GM12864 (cell line): ENCODE measurements around the gene CPVL.

Source experiments
- DNase-seq: peaks from one replicate; pipeline ENCODE4 v3.0.0-alpha.2; 2011; ENCODE audit warnings: low read depth
- H3K4me3 ChIP-seq: 2 replicates; pipeline ENCODE4 v1.5.1; 2011; ENCODE audit warnings: mild to moderate bottlenecking, low read depth, low read length, control low read depth
- TF ChIP-seq, protein P1 (sequence below): IDR thresholded peaks from 2 replicates; pipeline ENCODE4 v1.5.1; 2011; ENCODE audit warnings: low read depth, mild to moderate bottlenecking, moderate library complexity, low read length, control low read depth, inconsistent platforms; ENCODE audit errors: missing control alignments

The CPVL gene

DNA sequence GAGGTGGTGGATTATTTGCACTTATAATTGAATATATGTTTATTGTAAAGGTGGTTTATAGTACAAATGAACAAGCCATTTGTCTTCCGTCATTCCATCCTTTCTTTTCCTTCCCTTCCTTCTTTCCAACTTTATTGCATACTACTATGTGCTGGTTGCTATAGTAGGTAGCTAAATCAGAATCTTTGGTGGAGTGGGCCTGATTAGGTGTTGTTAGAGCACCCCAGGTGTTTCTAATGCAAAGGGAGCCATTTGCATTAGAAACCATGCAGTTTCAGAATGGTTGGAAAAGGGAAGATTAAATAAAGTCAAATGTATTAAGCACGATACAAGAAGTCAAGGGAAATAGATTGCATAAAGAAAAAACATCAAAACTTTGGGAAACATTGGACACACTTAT, 99.4 kb downstream of the CPVL start:
- DNase-seq = no peak
- TF ChIP-seq, protein P1, sequence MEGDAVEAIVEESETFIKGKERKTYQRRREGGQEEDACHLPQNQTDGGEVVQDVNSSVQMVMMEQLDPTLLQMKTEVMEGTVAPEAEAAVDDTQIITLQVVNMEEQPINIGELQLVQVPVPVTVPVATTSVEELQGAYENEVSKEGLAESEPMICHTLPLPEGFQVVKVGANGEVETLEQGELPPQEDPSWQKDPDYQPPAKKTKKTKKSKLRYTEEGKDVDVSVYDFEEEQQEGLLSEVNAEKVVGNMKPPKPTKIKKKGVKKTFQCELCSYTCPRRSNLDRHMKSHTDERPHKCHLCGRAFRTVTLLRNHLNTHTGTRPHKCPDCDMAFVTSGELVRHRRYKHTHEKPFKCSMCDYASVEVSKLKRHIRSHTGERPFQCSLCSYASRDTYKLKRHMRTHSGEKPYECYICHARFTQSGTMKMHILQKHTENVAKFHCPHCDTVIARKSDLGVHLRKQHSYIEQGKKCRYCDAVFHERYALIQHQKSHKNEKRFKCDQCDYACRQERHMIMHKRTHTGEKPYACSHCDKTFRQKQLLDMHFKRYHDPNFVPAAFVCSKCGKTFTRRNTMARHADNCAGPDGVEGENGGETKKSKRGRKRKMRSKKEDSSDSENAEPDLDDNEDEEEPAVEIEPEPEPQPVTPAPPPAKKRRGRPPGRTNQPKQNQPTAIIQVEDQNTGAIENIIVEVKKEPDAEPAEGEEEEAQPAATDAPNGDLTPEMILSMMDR = no peak

DNA sequence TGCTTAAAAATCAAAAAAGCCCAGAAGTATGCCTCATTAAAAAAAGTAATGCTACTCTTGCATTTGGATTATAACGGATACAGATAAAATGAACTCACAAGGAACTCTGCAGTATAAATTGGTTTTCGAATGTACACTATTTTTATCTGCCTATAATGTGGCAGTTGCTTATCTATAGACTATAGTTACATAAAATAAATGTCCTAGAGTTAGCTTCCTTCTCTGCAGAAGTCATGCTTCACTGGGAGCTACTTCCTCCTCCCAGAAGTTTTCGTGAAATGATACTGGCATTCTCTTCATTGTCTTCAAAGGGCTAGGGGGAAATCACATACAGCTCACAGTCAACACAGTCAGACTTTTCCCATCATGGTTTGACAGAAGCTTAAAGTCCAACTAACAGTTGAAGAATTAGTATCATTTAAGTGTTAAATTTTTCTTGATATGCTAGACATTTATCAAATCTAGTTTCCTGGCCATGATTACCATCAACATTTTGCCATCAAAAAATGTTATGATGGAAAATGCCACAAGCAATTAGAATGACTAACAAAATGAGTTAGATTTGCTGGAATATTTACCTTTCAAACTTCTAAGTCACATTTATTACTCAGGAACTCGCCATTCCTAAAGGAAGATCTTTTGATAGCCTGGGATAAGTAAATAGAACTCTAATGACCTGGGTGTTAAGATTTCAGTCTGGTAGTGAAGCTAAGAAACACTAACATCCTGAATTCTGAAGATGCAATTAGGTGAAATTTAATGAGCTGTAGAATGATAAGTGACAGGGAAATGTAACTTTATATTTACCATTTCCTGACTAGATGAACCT, 100.9 kb downstream of the CPVL start:
- DNase-seq = no peak
- TF ChIP-seq, protein P1 = no peak

More for the DNA sequence above, 99.4 kb downstream of the CPVL start:
- H3K4me3 ChIP-seq = no peak overlapping the region

DNA sequence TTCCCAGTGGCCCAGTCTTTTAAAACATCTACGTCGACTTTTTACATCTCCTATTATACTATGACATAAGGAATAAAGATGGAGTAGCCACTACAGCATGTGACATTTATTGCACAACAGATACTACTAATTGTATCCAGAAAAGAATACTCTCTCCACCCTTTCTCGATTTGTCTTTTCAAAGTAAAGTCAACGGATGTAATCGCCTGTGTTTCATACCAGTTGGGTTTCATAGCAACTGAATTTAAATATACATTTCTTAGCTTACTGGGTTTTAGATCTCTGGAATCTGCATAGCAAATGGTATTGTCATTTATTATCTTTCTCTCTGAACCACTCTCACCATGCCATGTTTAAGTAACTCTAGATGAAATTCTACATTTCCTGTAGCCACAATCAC, 101.8 kb downstream of the CPVL start:
- no peak for DNase-seq
- TF ChIP-seq, protein P1 = no peak
- no peak overlapping the region for H3K4me3 ChIP-seq

More for the DNA sequence above, 100.9 kb downstream of the CPVL start:
- no peak overlapping the region for H3K4me3 ChIP-seq

DNA sequence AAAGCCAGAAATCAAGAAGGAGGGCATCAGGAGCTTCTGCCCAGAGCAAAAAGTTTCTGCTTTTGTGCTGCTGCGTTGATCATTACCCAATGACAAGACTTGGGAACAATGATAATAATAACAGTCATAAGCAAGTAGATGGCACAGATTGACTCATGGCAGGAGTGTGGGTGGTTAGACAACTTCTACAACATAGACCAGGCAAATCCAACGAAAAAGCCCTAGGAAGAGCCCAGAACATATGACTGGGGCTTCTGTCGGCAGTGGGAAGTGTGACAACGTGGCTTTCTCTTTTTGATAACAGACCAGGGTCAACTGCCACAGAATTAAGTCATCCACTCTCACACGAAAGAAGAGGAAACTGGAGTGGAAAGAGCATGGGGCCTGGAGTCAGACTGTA, 102.8 kb downstream of the CPVL start:
- no peak overlapping the region for H3K4me3 ChIP-seq
- TF ChIP-seq, protein P1 = no peak
- DNase-seq = no peak

DNA sequence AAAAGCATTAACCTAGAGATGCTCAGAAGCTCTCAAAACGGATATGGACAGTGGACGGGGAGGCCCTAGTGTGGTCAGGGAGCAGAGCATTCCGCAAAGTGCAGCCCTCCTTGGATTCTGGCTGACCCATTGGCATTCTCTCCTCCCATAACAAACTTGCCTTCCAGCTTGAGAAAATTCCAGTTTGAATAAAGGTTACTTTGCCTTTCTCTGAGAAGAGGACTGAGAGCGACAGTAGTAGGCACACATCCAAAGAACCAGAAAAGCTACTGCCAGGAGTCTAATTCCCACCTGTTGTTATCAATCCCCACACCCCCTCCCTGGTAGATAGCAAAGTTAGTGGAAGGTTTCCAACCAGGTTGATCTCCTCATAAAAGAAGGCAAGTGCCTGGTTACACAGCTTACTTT, 103.5 kb downstream of the CPVL start:
- TF ChIP-seq, protein P1 = no peak
- H3K4me3 ChIP-seq = no peak overlapping the region
- no peak for DNase-seq

DNA sequence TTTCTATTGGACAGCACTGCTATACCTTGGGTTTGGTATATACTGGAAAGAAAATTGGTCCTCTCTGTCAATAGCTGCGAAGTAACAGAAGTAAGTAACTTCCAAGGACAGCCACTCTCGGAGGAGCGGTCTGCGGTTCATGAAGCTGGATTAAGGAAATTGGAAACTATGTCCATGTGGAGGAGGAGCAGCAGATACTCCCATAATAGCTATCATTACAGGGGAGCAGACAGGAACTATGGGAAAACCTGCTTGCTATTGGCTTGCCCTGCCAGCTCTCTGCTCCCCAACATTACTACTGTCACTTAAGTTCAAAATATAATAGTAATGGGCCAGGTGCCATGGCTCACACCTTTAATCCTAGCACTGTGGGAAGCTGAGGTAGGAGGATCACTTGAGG, 104.3 kb downstream of the CPVL start:
- H3K4me3 ChIP-seq = no peak overlapping the region
- TF ChIP-seq, protein P1 = no peak
- DNase-seq = no peak

DNA sequence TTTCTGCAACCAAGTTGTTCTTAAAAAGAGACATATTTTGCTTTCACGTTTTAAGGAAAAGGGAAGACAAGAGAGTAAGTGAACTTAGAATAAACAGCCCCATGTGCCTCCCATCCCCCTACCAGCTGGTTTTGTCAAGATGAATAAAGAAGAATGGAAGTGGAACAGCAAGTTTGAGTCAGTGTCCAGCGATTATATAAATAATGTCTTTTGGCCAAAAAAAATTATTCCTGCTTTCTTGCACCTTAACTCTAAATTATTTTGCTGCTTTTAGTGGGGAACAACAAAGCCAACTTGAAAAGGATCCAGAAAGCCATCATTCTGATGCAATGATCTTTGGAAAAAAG, 105.8 kb downstream of the CPVL start:
- no peak for DNase-seq
- TF ChIP-seq, protein P1 = no peak
- no peak overlapping the region for H3K4me3 ChIP-seq
